GM11168 (cell line): ENCODE measurements around the gene DUSP22.
"Not testable (repeated sequence)": the region's sequence is repeated elsewhere in the genome, so short reads cannot be mapped to it uniquely, and the experiment has no call there.

Experiments used
- in situ Hi-C: fragments of 300-500 bp; cut with MboI; formaldehyde crosslinking; loops from one replicate; pipeline ENCODE4 v1.12.0; 2022; ENCODE audit warnings: low sequenced_read_pairs; ENCODE audit not compliant: unreplicated experiment

The DUSP22 gene, protein sequence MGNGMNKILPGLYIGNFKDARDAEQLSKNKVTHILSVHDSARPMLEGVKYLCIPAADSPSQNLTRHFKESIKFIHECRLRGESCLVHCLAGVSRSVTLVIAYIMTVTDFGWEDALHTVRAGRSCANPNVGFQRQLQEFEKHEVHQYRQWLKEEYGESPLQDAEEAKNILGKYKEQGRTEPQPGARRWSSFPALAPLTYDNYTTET

DNA sequence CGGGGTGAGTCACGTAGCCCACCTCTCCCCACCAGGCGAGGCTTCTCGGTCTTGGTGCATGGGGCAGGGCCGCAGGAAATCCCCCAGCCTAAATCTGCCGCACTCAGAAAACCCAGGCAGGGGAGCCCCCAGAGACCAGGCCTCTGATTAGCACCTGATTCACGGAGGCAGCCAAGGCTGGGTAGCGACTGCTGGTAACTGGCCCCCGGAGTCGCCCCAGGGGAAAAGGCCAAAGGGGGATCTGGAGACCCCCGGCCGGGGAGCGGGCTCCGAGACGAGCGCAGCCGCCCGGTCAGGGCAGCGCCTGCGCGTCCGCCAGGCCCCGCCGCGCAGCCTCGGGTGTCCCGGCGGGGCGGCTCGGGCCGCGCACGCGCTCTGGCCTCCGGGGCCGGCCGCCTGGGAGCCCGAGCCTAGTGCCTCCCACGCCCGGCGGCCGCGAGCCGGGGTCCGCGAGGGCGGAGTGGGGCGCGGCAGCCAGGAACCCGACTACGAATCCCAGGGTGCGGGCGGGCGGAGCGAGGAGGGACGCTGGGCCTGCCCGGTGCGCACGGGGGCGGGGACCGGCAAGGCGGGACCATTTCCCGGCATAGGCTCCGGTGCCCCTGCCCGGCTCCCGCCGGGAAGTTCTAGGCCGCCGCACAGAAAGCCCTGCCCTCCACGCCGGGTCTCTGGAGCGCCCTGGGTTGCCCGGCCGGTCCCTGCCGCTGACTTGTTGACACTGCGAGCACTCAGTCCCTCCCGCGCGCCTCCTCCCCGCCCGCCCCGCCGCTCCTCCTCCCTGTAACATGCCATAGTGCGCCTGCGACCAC lies at the start of gene DUSP22:
Gene DUSP22, plus strand, starts transcription at position 791 of the 809 bp plus-strand sequence. CDS start 53 bp downstream, outside the sequence.
- in situ Hi-C loops, result no loop called here

DNA sequence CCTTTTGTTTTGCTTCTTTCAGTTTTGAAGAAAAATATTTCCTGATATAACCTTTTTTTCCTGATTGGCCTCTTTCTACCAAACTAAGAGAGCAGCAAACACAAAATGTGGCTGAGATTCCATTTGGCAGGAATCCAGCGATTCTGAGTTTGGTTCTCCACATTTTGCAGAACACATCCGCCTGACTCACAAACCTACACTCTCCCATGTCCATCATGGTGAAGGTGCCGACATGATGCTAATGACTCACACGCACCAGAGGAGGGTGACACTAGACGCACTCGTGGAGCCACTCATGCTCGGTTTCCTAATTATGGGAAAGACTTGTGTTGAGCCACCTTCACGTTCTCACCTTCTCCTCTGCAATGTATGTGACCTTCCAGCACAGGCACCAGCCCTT lies 45.9 kb upstream of the DUSP22 start:
- in situ Hi-C loops, result no loop called here

DNA sequence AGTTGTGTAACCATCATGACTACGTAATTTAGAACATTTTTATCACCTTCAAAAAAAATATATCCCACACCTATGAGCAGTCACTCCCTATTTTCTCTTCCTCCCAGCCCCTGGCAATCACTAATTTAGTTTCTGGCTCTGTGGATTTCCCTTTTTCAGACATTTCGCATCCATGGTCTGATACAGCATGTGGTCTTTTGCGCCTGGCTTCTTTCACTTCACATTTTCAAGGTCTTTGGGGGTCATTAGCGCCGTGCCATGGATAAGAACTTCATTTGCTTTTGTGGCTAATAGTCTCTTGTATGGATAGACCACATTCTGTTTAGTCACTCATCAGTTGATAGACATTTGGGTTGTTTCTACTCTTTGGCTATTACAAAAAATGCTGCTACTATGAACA lies 44.9 kb upstream of the DUSP22 start:
- in situ Hi-C loops, result no loop called here

DNA sequence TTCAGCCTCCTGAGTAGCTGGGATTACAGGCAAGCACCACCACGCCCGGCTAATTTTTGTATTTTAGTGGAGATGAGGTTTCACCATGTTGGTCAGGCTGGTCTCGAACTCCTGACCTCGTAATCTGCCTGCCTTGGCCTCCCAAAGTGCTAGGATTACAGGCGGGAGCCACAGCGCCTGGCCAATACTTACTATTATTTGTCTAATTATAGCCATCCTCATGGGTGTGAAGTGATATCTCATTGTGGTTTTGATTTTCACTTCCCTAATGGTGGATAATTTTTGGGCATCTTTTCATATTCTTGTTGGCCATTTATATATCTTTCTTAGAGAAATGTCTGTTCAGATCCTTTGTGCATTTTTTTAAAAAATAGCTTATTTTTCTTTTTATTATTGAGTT lies 44.2 kb upstream of the DUSP22 start:
- in situ Hi-C loops, result not testable (repeated sequence)

DNA sequence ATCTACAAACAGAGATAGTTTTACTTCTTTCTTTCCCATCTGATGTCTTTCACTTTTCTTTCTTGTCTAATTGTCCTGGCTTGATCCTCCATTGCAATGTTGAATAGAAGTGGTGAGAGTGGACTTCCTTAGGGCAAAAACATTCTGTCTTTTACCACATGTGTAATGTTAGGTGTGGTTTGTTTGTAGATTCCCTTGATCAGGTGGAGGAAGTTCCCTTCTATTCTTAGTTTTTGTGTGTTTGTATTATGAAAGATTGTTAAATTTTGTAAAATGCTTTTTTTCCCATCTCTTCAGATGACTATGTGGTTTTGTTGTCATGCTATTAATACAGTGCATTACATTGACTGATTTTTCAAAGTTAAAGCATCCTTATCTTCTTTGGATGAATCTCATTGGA lies 41.6 kb upstream of the DUSP22 start:
- in situ Hi-C loops, result loop anchor here (5.0 kb wide), 1 partner anchor 37 kb away; no protein-coding TSS in a partner anchor

DNA sequence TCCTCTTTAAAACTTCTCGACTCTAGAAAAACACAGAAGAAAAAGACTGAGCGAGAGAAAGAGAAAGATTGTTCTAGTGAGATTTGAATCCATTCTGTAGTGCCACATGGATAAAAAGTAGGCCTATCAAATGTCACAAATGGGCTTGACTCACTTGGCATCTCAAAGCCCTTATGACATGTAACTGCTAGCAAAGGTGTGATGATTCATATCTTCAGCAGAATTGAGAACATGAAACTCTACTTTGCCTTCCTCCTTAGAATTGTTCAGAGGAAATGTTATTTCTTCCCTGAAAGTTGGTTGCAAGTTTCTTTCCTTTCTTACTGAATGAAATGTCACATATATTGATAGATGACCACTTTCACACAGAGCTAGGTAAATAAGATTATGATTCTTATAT lies 40.4 kb upstream of the DUSP22 start:
- in situ Hi-C loops, result loop anchor here (5.0 kb wide), 1 partner anchor 35 kb away; no protein-coding TSS in a partner anchor

DNA sequence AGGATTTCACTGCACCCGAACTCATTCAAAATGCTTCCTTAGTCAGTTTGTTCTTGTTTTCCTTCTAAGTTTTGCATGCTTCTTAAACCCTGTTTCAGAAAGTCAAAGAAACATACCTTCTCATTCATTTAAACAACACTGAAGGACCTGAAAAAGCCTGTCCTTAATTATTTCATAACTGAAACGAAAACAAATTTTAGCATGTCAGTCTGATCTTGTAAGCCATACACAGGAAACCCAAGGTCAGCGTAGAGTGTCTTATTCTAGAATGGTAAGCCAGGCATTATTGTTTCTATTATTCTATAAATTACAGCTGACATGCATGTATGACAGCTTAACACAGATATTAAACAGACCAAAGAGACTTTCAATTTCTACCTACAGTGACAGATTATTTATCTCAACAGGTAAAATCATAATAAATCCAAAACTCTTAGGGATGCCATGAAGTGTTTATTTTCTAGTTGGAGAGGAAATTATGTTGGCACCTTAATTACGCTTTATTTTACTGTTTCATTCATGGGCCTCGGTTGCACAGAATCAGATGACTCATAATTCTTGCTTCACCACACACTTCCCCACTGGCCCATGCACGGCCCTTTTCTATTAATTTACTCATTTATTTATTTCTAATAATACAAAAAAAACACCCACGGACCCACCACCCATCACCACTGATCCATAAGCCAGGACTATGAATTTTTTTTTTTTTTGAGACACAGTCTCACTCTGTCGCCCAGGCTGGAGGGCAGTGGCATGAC lies 39.3 kb upstream of the DUSP22 start:
- in situ Hi-C loops, result loop anchor here (5.0 kb wide), 1 partner anchor 34 kb away; no protein-coding TSS in a partner anchor

DNA sequence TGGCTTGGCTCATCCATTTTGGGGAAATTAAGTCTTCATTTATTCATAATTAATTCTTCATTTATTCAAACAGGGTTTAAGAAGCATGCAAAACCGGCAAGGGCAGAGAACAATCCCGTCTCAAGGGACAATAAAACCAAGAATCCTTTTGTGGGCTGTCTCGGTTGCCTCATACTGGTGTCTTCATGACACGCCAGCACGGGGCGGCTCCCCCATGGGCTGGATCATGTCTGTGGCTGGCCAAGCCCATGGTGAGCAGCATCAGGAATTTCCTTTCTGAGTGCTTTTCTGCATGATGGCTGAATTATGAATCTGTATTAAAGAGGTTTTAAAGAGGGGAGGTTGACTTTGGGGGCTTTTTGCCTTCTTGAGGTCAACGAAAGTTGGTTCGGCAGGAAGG lies 38.3 kb upstream of the DUSP22 start:
- in situ Hi-C loops, result loop anchor here (5.0 kb wide), 1 partner anchor 33 kb away; no protein-coding TSS in a partner anchor

DNA sequence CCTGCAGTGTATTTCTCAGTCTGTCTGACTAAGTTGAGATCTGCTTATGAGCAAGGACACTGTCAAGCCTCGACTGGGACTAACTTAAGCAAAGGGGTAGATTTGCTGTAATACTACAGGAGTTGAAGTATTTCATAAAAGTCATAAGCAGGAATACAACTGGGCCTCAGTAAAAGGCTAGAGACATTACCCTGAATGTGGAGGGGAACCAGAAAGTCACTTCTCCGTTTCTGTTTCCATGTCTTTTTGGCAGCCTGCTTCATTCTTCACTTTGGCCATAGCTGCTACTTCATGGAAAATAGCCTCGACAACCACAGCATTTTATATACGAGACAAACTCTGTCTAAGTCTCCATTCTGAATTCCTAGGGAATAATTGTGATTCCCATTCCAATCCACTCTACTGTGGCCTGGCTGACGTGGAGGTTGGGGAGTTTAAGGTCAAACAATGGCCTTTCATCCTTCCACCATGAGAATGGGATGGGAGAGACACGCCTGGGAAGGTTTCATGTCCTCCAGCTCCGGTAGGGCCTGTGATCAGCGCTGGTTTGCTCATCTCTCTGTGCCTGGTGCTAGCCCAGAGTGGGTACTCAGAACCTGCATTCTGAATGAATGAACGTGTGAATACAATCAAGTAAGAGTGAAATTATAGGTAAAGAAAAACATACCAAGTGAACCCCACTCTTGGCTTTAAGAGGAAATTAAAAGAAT lies 37.1 kb upstream of the DUSP22 start:
- in situ Hi-C loops, result no loop called here

DNA sequence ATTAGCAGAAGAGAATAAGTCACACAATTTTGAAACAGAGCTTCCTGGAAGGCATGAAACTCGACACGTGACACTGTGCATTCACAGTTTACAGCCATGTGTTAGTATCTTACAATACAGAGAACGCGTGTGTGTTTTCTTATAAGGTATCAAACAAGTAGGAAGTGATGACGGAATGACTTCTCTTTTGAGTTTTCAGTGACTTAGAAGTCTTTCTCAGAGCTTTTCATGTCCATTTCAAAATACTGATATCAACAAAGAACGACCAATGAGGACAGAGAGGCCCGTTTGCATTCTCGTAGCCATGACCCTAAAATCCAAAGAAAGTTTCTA lies 36.6 kb upstream of the DUSP22 start:
- in situ Hi-C loops, result no loop called here

DNA sequence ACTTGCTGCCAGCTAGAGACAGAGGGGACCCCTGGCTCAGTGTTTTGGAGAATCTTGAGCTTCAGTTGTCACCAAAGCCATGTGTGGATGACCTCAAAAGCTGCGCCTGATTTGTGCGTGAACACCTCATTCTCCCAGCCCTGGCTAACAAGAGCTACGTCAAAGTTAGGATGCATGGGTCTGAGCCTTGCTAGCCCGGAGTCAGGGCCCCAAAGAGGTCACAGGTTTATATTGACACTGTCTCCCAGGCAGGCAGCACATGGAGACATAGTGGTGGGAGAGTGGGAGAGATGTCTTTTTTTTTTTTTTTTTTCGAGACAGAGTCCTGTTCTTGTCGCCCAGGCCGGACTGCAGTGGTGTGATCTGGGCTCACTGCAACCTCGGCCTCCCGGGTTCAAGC lies 36.1 kb upstream of the DUSP22 start:
- in situ Hi-C loops, result no loop called here

DNA sequence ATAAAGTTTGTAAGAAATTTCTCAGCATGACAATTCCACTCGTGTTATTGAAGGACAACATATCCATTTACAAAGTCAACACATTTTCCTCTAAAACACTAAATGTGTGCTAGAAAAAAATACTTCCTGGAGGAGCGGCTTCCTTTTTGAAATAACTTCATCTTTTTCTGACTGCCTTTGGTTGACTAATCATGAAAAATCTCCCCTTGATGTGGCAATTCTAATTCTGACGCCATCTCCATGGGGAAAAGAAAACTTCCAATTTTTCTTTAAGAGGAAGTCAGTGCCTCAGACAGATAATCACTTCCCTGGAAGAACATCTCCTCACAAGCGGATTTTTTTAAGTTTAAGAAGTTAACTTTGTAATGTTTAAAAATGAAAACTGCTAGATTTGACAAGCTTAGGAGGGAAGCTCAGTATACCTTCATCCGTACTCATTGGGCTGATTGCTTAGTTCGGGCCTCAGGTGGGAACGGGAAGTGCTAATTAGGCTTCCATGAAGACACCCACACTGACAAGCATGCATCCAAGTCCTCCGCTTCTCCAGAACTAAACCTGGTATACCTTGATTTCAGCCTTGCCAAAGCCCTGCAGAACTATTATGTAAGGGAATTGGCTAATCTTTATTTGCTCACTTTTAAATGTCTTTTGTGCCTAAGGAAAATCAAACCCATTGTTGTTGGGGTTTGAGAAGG lies 35.1 kb upstream of the DUSP22 start:
- in situ Hi-C loops, result no loop called here

DNA sequence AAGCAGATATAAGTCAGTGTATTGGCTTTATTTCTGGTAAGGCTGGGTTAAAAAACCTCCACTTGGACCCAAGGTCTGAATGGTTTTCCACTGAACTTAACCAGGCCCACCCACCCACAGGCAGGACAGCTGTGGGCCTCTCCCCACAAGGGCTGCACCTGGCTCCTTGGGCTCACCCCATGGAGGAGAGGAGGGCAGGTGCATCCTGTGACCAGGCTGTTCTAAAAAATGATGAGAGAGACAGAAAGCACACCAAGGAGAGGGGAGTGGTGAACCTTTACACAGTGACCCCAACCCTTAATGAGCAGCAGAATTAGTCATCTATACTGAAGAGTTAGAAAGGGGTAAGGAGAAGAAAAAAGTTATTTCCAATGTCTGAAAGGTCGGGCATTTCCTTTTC lies 34.5 kb upstream of the DUSP22 start:
- in situ Hi-C loops, result no loop called here

DNA sequence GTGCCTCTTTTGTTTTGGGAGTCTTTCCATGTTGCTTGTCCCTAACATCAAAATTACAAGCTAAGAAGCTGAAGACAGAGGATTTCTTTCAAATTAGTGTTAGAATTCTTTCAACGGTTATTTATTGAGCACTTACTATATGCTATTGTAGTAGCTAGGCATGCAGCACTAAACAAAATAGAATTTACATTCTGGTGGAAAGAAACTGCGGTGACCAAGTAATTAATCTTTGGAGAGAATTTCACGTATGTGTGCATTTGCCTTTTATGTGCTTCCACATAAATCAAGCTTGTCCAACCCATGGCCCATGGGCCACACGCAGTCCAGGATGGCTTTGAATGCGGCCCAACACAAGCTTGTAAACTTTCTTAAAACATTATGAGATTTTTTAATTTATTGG lies 33.0 kb upstream of the DUSP22 start:
- in situ Hi-C loops, result no loop called here

DNA sequence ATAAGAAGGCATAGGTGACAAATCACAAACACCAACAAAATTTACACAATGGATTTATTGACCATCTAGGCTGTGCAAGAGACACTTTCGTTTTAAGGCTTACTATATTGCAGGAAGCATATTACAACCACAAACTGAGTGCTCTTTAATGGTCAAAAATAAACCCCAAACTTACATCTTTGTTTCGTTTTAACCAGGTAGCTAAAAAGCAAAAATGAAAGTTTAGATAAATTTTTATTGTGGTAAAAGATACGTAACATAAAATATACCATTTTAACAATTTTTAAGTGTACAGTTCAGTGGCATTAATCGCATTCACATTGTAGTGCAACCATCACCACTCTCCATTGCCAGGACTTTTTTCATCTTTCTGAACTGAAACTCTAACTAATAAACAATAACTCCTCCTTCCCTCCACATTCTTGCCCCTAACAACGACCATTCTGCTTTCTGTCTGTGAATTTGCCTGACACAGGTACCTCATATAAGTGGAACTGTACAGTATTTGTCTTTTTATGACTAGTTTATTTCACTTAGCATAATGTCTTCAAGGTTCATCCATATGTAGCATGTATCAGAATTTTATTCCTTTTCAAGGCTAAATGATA lies 32.3 kb upstream of the DUSP22 start:
- in situ Hi-C loops, result no loop called here

DNA sequence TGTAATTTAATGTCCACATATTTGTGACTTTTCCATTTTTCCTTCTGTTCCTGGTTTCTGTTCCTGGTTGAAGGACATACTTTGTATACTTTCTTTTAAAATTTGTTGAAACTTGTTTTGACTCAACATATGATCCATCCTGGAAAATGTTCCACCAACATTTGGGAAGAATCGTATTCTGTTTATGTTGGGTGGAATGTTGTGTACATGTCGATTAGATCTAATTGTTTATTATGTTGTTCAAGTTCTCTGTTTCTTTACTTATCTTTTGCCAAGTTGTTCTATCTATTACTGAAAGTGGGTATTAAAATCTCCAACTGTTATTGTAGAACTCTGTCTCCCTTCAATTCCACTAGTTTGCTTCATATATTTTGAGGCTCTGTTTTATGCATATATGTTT lies 27.7 kb upstream of the DUSP22 start:
- in situ Hi-C loops, result no loop called here

DNA sequence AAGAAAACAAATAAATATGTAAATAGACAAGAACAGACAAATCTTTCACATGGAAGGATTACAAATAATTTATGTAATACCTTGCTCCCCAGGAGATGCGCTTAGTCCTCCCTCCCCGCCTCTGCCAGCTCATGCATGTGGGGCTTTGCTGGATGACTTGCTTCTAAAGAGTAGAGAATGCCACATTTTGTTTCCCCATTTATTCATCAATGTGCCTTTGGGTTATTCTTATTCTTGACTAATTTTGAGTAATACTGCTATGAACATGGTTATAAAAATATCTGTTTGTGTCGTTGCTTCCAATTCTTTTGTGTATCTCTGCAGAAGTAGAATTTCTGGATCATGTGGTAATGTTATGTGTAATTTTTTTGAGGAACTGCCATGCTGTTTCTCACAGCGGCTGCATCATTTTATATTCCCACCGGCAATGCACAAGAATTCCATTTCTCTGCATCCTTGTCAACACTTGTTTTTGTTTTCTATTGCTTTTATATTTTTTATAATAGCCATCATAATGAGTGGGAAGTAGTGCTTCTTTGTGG lies 23.8 kb upstream of the DUSP22 start:
- in situ Hi-C loops, result no loop called here

DNA sequence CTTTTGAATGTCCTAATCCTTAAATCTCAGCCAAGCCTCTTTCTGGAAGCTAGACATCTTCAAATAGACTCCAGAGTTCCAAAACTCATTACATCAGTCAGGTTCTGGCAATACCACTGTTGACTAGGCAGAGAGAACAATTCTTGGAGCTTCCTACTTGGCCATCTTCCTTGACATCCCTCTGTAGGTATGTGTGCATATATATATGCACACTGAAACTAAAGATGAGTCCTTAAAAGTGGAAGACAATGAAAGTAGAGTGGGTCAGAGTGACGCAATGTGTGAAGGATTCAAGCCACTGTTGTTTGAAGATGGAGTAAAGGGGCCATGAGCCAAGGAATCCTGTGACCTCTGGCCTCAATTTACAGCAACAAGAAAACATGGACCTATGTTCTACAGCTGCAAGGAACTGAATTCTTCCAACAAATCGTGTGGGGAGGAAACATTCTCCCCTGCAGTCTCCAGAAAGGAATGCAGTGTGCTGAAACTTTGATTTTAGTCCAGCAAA lies 18.7 kb upstream of the DUSP22 start:
- in situ Hi-C loops, result no loop called here

DNA sequence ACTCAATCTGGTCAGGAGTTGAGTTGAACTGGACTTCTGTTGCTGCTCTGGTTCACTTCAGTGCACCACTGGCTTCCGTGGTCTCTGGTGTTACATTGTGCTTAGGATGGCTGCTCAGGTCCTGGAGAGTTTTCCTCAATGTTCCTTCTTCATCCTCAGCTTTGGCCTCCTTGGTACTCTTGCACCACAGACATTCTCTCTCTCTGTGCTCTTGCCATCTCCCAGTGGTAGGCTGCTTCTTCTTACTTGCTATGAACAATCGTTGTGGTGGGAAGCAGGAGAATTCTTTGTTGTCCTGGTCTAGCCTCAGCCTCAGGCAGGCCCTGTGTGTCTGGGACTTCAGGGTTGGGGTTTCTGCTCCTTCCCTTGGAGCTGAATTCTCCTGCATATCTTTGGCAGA lies 14.5 kb upstream of the DUSP22 start:
- in situ Hi-C loops, result no loop called here
